ELF-1 (cell line): Measurements from ENCODE around the gene NALF2.
A peak's percentile ranks its signal among the peaks of the same experiment; 100 is the strongest.

Experiments
- DNase-seq: peaks from one replicate; pipeline ENCODE4 v3.0.0-alpha.2; 2016; ENCODE audit warnings: low read depth, low spot score

NALF2 gene

DNA sequence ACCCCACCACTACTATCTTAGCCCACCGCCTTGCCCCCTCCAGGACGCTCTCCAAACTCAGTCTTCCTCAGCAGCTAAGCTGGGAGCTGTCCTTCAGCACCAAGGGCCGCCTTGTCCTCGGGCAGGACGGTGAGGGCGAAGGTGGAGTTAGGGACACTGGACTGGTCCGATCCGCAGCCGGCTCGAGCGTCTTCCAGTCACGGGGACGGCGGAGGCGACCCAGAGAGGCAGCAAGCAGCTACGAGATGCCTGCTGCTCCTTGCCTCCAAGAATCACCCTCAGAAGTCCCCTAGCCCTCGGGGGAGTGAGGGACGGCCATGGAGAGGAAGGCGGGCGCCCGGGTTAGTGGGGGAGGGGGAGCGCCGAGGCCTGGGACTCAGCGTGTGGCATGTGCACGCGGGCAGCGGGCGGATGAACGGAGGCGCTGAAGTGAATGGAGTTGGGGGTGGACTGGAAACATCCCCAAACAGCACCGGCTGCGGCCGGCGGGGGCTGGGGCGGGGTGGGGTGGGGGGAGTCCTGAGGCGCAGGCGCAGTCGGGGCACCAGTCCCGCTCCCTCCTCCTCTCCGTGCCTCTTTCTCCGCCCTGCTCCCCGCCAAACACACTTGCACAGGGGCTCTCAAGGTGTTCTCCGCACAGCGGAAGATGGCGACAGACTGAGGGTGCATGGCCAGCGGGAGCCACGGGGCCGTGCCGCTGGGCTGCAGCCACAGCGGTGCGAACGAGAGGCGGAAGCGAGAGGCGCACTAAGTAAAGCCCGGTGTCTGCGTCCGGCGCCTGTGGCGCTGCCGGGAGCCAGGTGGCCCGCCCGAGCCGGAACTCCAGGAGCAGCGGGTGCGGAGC lies at the start of gene NALF2:
NALF2 (plus strand) TSS at position 545 of the 844 bp plus-strand sequence. CDS start 957 bp downstream, outside the sequence.
- DNase-seq = peak; percentile 94

GRCh38 chrX:69457756-69458155 lies 46.4 kb upstream of the NALF2 start:
- peak; percentile 53 for DNase-seq

DNA sequence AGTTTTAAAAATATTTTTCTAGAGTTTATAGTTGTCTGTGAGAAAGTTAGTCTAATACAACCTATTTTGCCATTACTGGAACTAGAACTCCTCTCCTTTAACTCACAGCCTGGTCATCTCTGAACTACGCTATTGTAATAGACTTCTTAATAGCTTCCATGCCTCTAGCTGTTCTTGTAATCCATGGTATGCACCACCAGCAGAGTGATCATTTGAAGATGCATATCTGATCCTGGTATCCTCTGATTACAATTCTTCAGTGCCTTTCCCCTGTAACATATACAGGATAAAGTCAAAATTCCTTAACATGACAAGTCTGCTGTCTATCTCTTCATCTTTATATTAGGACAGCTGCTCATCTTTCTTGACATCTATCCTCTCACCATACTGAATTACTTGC lies 37.6 kb upstream of the NALF2 start:
- DNase-seq = no peak

- DNase-seq = no peak
Observed at GRCh38 chrX:69469975-69470374, 34.2 kb upstream of the NALF2 start.

DNA sequence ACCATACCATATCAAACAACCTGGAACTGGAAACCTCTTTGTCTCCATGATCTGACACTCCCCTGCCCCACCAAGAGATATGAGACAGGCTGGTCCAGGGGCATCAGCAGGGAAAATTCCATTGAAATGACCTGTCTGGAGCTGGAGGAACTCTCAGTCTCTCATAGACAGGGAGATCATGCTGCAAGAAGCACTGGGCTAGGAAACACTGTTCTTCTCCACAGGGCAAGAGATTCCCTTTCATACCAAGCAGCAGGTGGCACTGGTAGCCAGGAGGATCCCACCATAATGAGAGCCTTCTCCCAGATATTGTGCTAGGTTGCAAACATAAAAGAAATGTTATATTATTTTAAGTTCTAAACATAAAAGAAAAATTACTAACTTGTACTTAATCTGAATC lies 14.5 kb upstream of the NALF2 start:
- peak; percentile 13 for DNase-seq

DNA sequence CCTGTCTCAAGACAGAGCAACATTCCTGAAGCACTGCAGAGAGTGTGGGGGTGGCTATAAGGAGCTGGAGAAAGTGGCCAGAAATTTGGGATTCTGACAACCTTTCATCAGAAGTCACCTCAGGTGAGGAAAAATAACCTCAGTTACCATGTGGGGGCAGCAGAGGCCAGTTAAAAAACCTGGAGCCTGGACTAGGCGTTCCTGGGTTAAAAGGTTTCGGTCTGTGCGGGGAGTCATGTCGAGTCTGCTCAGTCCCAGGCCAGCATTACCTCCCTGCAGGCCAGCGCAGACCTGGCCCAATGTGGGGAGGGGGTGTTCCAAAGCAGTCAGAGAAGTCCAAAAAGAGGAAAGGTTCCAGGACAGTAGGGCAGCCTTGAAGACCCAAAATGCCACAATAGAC lies 10.9 kb upstream of the NALF2 start:
- DNase-seq = peak; percentile 80

- DNase-seq = no peak
Observed at GRCh38 chrX:69493766-69494165, 10.4 kb upstream of the NALF2 start.

DNA sequence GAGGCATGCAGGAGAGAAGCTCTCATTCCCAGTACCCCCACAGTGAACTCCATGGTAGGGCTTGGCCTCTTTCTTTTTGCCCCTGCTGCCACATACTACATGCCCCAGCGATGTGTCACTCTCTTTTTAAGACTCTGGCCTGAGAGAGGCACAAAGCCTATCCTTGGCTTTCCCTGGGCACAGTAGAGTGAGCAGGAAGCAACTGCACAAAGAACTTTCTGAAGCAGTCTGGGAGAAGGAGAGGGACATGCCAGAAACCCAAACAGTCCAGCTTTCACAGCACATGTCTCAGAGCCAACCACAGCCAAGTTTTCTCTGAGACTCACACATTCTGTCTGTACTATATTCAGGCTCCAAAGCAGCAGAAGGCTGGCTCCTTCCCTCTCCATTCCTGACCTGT lies 7.9 kb upstream of the NALF2 start:
- no peak for DNase-seq

DNA sequence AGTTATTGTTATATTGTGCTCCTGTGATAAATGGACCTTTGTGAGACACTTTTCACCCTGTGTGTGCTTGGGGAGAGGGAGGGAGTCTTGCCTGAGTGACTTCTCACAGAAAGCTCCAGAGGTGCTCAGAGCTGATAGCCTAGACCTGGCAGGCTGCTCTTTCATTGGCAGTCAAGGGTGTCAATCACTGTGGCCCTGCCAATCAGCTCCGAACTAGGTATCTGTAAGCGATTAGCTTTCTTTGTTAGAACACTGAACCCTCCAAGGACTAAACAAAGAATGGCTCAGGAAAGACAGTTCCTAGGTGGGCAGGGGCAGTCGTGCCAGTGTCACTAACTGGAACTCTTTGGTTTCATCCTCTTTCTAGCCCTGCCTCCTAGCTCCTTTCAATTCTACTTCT lies 2.7 kb upstream of the NALF2 start:
- DNase-seq = peak; percentile 72

DNA sequence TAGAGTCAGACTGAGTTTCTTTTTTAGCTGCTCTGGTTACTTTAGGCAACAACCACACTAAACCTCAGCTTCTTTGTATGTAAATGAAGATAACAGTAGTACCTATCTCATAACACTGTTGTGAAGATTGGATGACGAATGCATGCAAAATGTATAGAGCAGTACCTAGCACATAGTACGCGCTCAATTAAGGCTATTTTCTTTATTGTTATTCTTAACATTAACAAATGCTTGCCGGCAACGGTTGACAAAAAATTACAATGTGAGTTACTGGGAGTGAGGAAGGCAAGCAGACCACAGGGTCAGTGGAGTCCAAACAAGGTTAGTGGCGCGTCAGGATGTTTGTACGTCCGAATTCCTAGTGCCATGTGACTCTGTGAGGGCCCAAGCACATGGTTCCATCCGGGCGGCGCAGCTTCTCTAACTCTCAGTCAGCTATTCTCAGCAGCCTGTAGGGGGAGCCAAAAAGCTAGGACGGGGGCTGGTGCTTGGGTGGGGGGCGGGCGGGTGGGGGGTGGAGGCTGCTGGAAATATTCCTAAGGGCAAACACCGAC lies 821 bp upstream of the NALF2 start:
- DNase-seq = no peak

DNA sequence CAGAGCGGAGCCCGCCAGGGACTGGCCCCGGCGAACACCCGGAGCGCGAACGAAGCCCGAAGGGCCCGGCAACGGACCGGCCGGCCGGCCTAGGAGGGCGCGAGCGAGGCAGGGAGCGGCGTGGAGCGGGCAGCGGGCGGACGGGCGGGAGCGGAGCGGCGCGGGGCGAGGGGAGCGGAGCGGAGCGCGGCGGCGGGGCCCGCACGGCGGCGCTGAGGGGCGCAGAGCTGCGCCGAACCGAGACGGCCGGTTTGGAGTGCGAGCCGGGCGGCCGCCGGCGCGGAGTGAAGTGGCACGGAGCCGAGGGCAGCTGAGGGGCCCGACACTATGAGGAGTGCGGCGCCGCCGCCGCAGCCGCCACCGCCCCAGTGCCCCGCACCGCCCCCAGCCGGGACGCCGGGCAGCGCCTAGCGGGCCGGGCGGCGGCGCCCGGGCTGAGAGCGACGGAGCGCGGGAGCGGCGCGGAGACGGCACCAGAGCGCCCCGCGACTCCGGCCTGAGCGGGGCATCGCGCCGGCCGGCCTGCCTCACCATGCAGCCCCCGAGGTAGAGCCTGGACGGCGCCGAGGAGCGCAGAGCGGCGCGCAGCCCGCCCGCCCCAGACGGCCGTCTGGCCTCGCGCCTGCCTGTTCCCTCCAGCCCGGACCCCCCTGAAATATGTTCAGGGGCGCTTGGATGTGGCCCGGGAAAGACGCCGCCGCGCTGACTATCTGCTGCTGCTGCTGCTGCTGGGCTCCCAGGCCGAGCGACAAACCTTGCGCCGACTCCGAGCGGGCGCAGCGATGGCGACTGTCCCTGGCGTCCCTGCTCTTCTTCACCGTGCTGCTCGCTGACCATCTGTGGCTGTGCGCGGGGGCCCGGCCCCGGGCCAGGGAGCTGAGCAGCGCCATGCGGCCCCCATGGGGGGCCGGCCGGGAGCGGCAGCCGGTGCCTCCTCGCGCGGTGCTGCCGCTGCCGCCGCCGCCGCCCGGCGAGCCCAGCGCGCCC lies 793 bp downstream of the NALF2 start:
- peak; percentile 25 for DNase-seq

GRCh38 chrX:69505772-69506616 lies 1.9 kb downstream of the NALF2 start:
- peak; percentile 36 for DNase-seq

DNA sequence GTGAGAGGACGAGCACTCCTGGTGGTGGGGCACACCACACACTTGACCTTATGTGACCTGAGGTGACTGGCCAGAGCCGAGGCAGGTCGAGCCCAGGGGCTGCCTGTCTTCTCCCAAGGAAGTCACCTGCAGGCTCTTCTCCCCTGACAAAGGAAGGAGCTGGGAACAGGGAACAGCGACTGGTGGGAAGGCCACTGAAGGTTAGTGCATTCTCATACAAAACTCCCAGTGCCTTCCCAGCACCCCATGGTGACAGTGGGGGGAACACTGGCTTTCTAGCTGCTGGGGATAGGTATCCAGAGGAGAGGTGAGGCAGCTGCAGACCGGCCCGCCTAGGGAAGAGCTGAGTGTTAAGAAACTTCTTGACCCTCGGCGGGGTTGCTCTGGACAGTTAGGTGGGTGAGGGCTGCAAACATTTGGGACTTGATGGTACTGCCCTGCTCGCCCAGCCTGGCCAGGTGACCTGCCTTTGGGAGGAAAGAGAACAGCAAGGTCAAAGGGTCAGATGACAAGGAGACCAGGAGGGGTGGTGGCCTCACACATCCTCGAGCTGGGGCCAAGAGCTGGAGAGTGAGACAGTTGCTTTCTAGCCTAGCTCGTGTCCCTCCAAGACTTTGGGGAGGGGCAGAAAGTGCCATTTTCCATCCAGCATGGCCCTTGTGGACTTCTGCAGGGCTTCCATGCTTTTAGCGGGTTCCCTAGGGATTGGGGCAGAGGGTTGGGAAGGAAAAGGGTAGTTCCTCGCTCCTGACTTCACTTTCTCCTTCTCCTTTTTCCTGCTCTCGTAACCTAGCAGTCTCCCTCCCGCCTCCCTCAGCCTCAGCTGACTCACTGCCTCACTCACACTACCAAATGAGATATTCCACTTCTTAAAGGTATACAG lies 2.7 kb downstream of the NALF2 start:
- peak; percentile 17 for DNase-seq

- DNase-seq = no peak
Observed at GRCh38 chrX:69507500-69507789, 3.3 kb downstream of the NALF2 start.

GRCh38 chrX:69508610-69509009 lies 4.5 kb downstream of the NALF2 start:
- no peak for DNase-seq

DNA sequence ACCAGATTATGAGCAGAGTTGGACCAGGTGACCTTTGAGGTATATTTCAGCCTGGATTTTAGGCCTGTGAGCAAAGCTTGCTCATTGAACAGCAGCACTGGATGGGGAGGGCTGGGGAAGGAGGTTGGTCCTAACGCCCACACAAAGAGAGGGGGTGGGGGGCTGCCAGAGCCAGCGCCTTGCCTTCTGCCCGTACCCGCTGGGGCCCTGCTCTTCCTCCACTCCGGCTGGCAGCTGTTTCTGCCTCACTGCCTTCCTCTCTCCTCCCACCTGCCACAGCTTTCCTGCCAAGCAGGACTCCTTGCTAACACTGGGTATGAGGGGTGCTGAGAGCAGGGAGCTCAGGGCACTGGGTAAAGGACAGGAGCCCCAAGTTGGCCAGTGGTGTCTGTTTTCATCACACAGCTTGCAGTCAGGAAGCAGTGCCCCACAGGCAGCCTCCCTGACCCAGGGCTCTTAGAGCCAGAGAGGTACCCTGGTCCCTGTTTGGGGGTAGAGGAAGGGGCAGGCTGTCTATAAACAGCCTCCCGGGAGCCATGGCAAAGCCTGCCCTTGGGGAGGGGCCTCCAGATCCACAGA lies 6.1 kb downstream of the NALF2 start:
- no peak for DNase-seq

DNA sequence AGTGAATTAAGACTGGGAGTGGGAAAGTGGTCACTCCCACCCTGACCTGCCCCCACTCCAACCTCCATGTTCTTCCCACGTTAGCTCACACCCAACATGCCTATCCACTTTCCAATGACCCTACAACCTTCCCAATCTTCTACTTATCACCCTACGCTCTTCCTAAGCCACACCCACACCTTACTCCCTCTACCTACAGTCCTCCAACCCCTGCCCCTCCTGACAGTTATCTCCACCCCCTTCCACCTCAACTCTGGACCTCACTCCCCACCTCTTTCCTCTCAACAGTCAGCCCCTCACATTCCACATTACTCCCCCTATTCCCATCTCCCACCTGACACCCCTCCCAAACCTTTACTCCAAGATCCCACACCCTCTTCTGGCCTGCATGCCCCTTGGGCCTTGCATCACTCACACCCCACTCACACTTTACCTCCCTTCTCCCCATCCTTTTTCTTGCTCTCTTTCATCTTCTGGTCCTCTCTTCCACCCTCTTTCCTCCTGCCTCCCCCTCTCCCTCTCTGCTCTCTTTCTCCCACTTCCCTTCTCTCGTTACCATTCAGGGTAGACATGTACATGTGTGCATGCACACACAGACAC lies 6.9 kb downstream of the NALF2 start:
- no peak for DNase-seq

DNA sequence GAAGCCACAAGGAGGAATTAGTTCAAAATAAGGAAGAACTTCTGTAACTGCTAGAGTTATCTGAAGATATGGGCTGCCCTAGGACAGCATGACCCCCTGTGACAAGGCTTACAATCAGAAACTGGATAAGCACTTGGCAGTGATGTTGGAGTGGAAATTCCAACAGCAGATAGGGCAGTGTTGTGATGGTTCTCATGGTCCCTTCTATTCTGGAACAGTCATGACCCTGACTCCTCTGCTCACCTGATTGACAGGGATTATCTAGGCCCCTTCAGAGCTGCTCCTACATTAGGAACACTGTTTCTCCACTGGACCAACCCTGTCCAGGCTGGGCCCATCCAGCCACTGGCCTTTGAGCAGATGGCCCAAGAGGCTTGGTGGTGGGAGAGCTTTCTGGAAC lies 17.9 kb downstream of the NALF2 start:
- no peak for DNase-seq

- peak; percentile 23 for DNase-seq
Observed at GRCh38 chrX:69523314-69523713, 19.2 kb downstream of the NALF2 start.
